ENCODE data around the gene SPRY2. TPM values are rescaled to one million over a fixed set of nuclear protein-coding genes. Genes with fewer than 3 reads are reported as not detected.

The SPRY2 gene
- total RNA-seq, 2 donors from 2014 or later: 33.1 to 38.9 TPM

DNA sequence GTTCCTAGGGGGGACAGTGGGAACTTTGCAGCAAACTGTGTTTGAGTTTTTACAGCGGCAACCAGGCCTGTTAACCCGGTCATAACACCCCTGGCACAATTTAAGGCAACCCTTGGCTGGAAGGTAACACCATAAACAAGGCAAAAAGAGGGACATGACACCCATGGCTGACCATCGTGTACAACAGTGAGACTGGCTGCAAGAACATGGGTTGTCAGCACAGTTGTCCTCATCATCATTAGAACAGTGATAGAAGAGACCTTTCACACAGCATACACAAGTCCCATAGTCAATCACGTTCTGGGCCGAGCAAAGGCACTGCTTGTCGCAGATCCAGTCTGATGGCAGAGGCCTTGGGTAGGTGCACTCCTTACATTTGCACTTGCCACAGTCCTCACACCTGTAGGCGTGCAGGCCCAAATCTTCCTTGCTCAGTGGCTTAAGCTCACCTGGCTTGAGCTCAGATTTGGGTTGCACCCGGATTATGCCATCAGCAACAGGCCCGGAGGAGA is 4.1 kb downstream of the SPRY2 start:
- Histone ChIP-seq H3K4me3 (peak overlapping the region; percentile 88 to 97), H3K27me3 (no peaks in the 10 kb centered on the region), H3K9me3 (no peaks in the 10 kb centered on the region), H3K4me1 (peaks cover 0 to 27% of the 10 kb centered on the region in 2 donors), H3K36me3 (peaks cover 45% of the 10 kb centered on the region), H3K27ac (peak overlapping the region; percentile 97 to 99)
- no peak for DNase-seq (ENCODE audit: low spot score)
- TF ChIP-seq, protein P1, sequence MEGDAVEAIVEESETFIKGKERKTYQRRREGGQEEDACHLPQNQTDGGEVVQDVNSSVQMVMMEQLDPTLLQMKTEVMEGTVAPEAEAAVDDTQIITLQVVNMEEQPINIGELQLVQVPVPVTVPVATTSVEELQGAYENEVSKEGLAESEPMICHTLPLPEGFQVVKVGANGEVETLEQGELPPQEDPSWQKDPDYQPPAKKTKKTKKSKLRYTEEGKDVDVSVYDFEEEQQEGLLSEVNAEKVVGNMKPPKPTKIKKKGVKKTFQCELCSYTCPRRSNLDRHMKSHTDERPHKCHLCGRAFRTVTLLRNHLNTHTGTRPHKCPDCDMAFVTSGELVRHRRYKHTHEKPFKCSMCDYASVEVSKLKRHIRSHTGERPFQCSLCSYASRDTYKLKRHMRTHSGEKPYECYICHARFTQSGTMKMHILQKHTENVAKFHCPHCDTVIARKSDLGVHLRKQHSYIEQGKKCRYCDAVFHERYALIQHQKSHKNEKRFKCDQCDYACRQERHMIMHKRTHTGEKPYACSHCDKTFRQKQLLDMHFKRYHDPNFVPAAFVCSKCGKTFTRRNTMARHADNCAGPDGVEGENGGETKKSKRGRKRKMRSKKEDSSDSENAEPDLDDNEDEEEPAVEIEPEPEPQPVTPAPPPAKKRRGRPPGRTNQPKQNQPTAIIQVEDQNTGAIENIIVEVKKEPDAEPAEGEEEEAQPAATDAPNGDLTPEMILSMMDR (IDR thresholded peaks at IDR 0.05): no peak

DNA sequence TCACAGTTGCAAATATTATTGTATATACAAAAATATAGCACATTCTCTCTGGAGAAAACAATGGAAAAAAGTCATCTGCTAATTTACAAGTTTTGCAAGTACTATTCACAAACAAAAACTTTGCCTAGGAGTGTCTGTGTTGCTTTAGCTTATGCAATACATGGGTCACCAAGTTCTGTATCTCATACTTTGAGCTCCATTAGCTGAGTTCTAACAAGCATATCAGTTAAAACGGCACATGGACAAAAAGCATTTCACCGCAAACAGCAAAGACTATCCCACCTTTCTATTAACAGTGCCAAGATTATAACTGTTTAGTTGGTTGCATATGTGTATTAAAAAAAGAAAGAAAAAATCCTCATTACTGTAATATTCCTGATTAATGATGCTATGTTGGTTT is 4.6 kb downstream of the SPRY2 start:
- DNase-seq (ENCODE audit: low spot score): no peak
- peaks cover 0 to 27% of the 10 kb centered on the region in 2 donors for H3K4me1 ChIP-seq
- no peaks in the 10 kb centered on the region for H3K27me3 ChIP-seq
- TF ChIP-seq, protein P1 (IDR thresholded peaks at IDR 0.05): no peak
- H3K27ac ChIP-seq: peak overlapping the region; percentile 97 to 99
- no peaks in the 10 kb centered on the region for H3K9me3 ChIP-seq
- peak overlapping the region; percentile 88 to 97 for H3K4me3 ChIP-seq
- H3K36me3 ChIP-seq: peaks cover 50% of the 10 kb centered on the region

DNA sequence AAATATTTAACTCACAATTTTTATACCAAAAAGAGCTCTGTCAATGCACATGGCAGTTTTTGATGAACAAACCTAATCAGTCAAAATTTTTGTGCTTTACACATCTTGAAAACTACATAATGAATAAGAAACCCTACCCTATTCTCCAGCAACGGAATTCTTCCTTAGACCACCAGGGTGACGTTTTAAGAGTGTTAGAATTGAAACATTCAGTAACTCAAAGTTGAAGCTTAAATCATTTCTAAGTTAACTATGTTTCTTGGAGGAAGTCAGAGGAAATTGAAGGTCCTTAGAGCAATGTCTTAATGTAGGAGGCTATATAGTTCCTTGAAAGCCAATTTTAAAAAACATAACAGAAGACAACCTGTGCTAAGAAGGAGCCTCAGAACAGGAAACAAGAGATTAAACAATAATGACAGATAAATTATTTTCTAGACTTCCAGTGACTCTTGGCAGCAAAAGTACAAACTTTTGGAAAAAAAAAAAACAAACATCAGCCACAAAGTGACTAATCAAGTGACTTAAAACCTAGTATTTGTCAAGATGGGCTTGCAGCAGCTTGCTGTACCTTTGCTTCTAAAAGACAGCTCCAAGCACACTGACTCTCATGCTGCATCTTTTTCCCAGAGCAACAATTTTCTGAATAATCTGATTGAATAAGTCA is 6.2 kb downstream of the SPRY2 start:
- Histone ChIP-seq H3K9me3 (no peaks in the 10 kb centered on the region), H3K4me1 (peaks cover 0 to 28% of the 10 kb centered on the region in 2 donors), H3K27me3 (no peaks in the 10 kb centered on the region), H3K27ac (peak overlapping the region; percentile 2 to 33), H3K36me3 (peaks cover 56% of the 10 kb centered on the region), H3K4me3 (peak overlapping the region in 1 of 2 donors; percentile 7)
- TF ChIP-seq, protein P1 (IDR thresholded peaks at IDR 0.05): no peak
- DNase-seq (ENCODE audit: low spot score): no peak

DNA sequence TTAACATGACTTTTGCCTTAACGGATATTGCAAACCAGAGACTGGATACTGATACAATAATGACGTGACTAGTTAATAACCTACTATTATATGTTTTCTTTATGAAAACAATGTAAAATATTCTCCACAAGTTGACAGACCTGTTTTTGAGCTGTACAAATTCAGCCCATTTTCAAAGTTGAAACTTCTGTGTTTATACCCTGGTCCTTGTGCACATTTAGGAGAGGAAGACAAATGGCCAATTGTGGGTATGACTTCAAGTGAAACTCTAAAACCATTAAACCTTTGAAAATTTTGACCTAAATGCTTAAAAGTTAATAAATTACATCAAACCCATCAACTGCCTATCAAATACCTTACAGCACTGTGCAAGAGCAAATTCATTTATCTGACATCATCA is 8.9 kb downstream of the SPRY2 start:
- DNase-seq (ENCODE audit: low spot score): no peak
- TF ChIP-seq, protein P1 (IDR thresholded peaks at IDR 0.05): no peak
- no peaks in the 10 kb centered on the region for H3K9me3 ChIP-seq
- no peak overlapping the region for H3K4me3 ChIP-seq
- H3K4me1 ChIP-seq: peaks cover 0 to 30% of the 10 kb centered on the region in 2 donors
- no peak overlapping the region for H3K27ac ChIP-seq
- H3K36me3 ChIP-seq: peaks cover 50% of the 10 kb centered on the region
- H3K27me3 ChIP-seq: no peaks in the 10 kb centered on the region

DNA sequence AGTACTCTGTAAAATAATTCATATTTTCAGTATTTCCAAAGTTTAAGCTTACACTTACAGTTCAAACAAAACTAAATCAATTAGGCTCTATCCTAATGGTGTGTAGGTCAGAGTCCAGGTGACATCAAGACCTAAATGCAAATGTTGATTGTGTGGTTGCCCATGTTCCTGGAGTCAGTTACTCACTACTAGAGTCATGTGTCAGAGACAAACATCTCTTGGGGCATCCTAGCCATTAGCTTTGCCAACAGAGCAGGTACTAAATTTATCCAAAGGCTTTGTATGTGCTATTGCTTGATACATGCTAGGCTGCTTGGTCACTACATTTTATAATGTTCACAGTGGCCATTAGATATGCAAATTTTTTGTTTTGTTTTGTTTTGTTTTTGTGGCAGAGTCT is 11.7 kb downstream of the SPRY2 start:
- TF ChIP-seq, protein P1 (IDR thresholded peaks at IDR 0.05): no peak
- Histone ChIP-seq H3K36me3 (peaks cover 30% of the 10 kb centered on the region), H3K4me3 (no peak overlapping the region), H3K4me1 (peaks cover 0 to 7% of the 10 kb centered on the region in 2 donors), H3K9me3 (no peaks in the 10 kb centered on the region), H3K27me3 (no peaks in the 10 kb centered on the region), H3K27ac (no peak overlapping the region)
- DNase-seq (ENCODE audit: low spot score): no peak

All from right atrium auricular region (tissue), 2 donors.